D721Med (cell line): ENCODE data around the gene MINDY4.

Source experiments
- DNase-seq: peaks from one replicate; pipeline ENCODE4 v3.0.0; 2011; ENCODE audit warnings: low spot score; ENCODE audit not compliant: insufficient read length
- FAIRE-seq: peaks from 2 replicates; lab custom pipeline; 2011; peaks lifted over from hg19 to GRCh38; lab: Jason Lieb, UNC
- CTCF ChIP-seq: IDR thresholded peaks from 2 replicates; pipeline ENCODE4 v1.5.1; 2012; ENCODE audit warnings: mild to moderate bottlenecking, control low read depth; ENCODE audit not compliant: insufficient read depth; ENCODE audit errors: missing control alignments

MINDY4 gene

GRCh38 chr7:30877015-30877769 is 106.0 kb downstream of the MINDY4 start:
- DNase-seq (no peak), FAIRE-seq (no peak)
- TF ChIP-seq CTCF = no peak

- DNase-seq = no peak
- FAIRE-seq = no peak
- TF ChIP-seq CTCF = no peak
These were observed 106.8 kb downstream of the MINDY4 start for GRCh38 chr7:30877993-30878392.

GRCh38 chr7:30879139-30880124 is 108.2 kb downstream of the MINDY4 start:
- DNase-seq = no peak
- FAIRE-seq = no peak
- no peak for TF ChIP-seq CTCF

- DNase-seq (no peak), FAIRE-seq (no peak)
- no peak for TF ChIP-seq CTCF
These were observed 109.0 kb downstream of the MINDY4 start for GRCh38 chr7:30880125-30880720.

GRCh38 chr7:30880941-30881340 is 109.7 kb downstream of the MINDY4 start:
- TF ChIP-seq CTCF = no peak
- DNase-seq (no peak), FAIRE-seq (no peak)

GRCh38 chr7:30881448-30881847 is 110.2 kb downstream of the MINDY4 start:
- DNase-seq (no peak), FAIRE-seq (no peak)
- TF ChIP-seq CTCF = no peak
